SU-DHL-6 (cell line): ENCODE data around the gene HOXC10.

ENCODE experiments used
- H2AFZ ChIP-seq: fragments of 200-600 bp; sonication (generic); 2 replicates; pipeline ENCODE4 v1.6.1; 2014; ENCODE audit warnings: low read depth, mild to moderate bottlenecking, moderate library complexity, mixed read lengths, antibody characterized with exemption, low read length; ENCODE audit not compliant: severe bottlenecking
- H3F3A ChIP-seq: fragments of 200-600 bp; shearing (Covaris generic); 2 replicates; pipeline ENCODE4 v1.6.0; 2016; ENCODE audit warnings: antibody characterized with exemption, mild to moderate bottlenecking; ENCODE audit not compliant: insufficient read depth
- H3K27ac ChIP-seq: fragments of 200-600 bp; sonication (generic); 2 replicates; pipeline ENCODE4 v1.5.1; 2016; ENCODE audit warnings: low read depth, mild to moderate bottlenecking, low read length, moderate library complexity, mixed read lengths
- H3K27me3 ChIP-seq: fragments of 200-600 bp; sonication (generic), shearing (Covaris generic); 2 replicates; pipeline ENCODE4 v1.6.0; 2014; ENCODE audit warnings: mild to moderate bottlenecking, low read length
- H3K36me3 ChIP-seq: fragments of 200-600 bp; sonication (generic); 2 replicates; pipeline ENCODE4 v1.6.1; 2014; ENCODE audit warnings: mild to moderate bottlenecking, low read length, mixed read lengths
- H3K4me2 ChIP-seq: fragments of 300-600, 200-600 bp; shearing (Covaris generic), sonication (generic); 2 replicates; pipeline ENCODE4 v1.6.0; 2014; ENCODE audit warnings: low read length, low read depth, mild to moderate bottlenecking; ENCODE audit not compliant: poor library complexity, severe bottlenecking
- H3K4me3 ChIP-seq: fragments of 200-600 bp; sonication (generic); 2 replicates; pipeline ENCODE4 v1.5.1; 2014; ENCODE audit warnings: antibody characterized with exemption, low read length, mild to moderate bottlenecking, mixed read lengths; ENCODE audit not compliant: insufficient read depth, poor library complexity, severe bottlenecking
- H3K79me2 ChIP-seq: fragments of 200-600 bp; sonication (generic); 2 replicates; pipeline ENCODE4 v1.6.1; 2014; ENCODE audit warnings: mild to moderate bottlenecking, low read length, moderate library complexity; ENCODE audit not compliant: insufficient read depth
- H3K9ac ChIP-seq: fragments of 200-600 bp; sonication (generic); 2 replicates; pipeline ENCODE4 v1.7.0; 2014; ENCODE audit warnings: mild to moderate bottlenecking, low read length
- H3K9me2 ChIP-seq: fragments of 200-600 bp; sonication (generic); replicated peaks from 2 replicates; pipeline ENCODE4 v1.6.1; 2014; ENCODE audit warnings: low read length; ENCODE audit not compliant: insufficient read depth
- H3K9me3 ChIP-seq: fragments of 200-600 bp; sonication (generic); 2 replicates; pipeline ENCODE4 v1.6.1; 2014; ENCODE audit warnings: low read length, mixed read lengths; ENCODE audit not compliant: insufficient read depth
- H4K20me1 ChIP-seq: fragments of 200-600 bp; sonication (generic); 2 replicates; pipeline ENCODE4 v1.6.1; 2014; ENCODE audit warnings: low read depth, mild to moderate bottlenecking, antibody characterized with exemption, low read length, moderate library complexity, mixed read lengths
- CTCF ChIP-seq: fragments of 200-600 bp; sonication (generic); IDR thresholded peaks from one replicate; pipeline ENCODE4 v1.5.1; 2017; ENCODE audit warnings: antibody characterized with exemption, mild to moderate bottlenecking, low read length, moderate library complexity; ENCODE audit not compliant: insufficient read depth, poor library complexity, severe bottlenecking
- EZH2phosphoT487 ChIP-seq: fragments of 200-600 bp; sonication (generic), shearing (Covaris generic); conservative IDR thresholded peaks from 2 replicates; pipeline ENCODE4 v1.6.1; 2018; ENCODE audit warnings: mild to moderate bottlenecking, antibody characterized with exemption, low read length, moderate library complexity, mixed read lengths

The HOXC10 gene

GRCh38 chr12:53947743-53948142 lies 37.2 kb upstream of the HOXC10 start:
- Histone ChIP-seq H3K9me2 (no peaks in the 10 kb centered on the region), H3K79me2 (no peaks in the 10 kb centered on the region), H3K36me3 (no peaks in the 10 kb centered on the region), H3F3A (no peaks in the 10 kb centered on the region), H3K27me3 (no peaks in the 10 kb centered on the region), H3K27ac (no peak overlapping the region), H3K4me3 (no peak overlapping the region), H3K9me3 (no peaks in the 10 kb centered on the region), H3K4me2 (no peak overlapping the region), H4K20me1 (no peaks in the 10 kb centered on the region), H2AFZ (no peak overlapping the region), H3K9ac (no peak overlapping the region)
- no peak for TF ChIP-seq EZH2phosphoT487
- TF ChIP-seq CTCF = no peak

DNA sequence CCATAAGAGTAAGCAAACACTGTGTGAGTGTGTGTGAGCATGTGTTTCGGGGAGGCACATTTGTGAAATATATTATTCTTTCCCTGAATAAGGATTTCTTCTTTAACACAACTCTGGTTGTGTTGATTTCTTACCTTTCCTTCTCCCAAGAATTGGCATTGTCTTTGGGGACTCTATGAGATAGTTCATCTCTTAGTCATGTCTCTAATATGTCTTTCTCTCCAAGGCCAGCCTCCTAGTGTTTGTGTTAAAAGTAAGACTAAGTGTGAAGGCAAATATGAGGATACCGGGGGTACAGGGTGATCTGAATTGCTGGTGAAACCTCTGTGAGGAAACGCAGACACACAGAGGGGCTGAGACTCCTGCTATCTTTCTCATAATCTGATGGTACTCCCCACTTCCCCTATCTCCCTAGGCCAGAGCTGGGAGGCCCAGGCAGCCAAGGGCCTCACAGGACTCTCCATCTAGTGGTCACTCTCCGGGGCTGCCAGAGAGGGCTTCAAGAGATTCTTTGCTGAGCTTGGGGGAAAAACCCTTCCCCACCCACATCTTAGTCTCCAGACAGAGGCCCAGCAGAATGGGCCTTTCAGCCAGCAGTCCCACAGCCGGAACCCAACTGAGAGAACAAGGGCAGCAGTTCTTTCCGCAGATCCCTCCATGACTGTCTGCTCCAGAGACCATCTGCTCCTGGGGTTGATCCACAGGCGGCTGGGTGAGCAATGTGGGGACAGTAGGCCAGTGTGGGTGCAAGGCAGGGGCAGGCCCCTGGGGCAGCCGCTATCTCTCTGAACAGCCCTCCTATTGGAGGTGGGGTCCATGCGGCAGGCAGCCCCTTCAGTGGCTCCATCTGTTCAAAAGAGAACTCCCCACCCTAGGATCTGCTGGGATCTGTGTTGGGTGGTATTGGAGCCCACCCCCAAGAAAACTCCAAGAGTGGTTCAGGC lies 36.0 kb upstream of the HOXC10 start:
- Histone ChIP-seq H3K36me3 (no peaks in the 10 kb centered on the region), H3F3A (no peaks in the 10 kb centered on the region), H3K4me3 (no peak overlapping the region), H3K79me2 (no peaks in the 10 kb centered on the region), H3K9ac (no peak overlapping the region), H4K20me1 (no peaks in the 10 kb centered on the region), H2AFZ (no peak overlapping the region), H3K27me3 (no peaks in the 10 kb centered on the region), H3K4me2 (no peak overlapping the region), H3K27ac (no peak overlapping the region), H3K9me2 (no peaks in the 10 kb centered on the region), H3K9me3 (no peaks in the 10 kb centered on the region)
- TF ChIP-seq EZH2phosphoT487 (no peak), CTCF (no peak)

GRCh38 chr12:53949631-53950436 lies 35.1 kb upstream of the HOXC10 start:
- Histone ChIP-seq H3K4me2 (no peak overlapping the region), H3K36me3 (no peaks in the 10 kb centered on the region), H3K27me3 (no peaks in the 10 kb centered on the region), H3F3A (no peaks in the 10 kb centered on the region), H3K4me3 (no peak overlapping the region), H3K9me3 (no peaks in the 10 kb centered on the region), H3K9ac (no peak overlapping the region), H3K9me2 (no peaks in the 10 kb centered on the region), H3K79me2 (no peaks in the 10 kb centered on the region), H3K27ac (no peak overlapping the region), H2AFZ (no peak overlapping the region), H4K20me1 (no peaks in the 10 kb centered on the region)
- TF ChIP-seq EZH2phosphoT487 (no peak), CTCF (no peak)
